Measurements from ENCODE around the gene OTULIN.

The OTULIN gene

DNA sequence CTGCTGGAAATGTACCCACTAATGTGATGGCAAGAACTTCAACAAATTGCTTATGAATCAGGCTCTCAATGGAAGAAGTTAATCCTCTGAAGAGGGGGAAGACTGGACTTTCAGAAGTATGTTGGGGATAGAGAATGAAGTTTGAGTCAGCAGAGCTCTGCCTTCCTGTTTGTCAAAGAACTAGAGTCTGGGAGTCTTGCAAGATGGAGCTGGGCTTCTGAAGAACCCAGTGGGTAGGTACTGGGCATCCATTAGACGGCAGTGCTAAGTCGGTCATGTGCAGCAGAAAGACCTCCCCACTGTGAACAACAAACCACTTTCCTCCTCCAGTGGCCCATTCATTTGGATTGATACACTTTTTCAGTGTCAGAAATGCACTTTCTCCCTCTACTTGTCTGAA is 34.6 kb downstream of the OTULIN start:
- no peak for DNase-seq

DNA sequence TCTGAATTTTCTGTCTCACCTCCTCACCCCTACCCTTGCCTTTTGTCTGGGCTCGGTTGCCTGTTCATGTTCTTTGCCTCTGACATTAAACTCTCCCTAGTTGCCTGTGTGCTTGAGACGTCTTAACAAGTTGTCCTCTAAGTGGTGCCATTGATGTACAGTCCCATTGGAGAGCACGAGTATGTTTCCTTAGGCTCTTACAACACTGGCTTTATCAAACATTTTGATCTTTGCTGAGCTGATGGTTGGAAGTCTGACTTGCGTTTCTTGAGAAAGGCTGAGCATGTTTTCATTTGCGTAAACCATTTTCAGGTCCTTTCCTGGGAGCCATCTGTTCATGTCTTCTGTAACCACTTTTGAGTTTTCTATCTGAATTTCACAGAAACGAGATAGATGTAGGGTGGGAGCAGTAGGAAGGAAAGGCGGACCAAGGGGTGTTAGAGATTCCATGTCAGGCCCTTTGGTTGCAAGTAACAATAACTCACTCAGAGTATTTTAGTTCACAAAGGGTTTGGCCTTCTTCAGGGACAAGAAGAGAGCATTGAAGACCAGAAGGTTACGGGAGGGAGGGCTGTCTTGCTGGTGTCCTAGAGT is 35.4 kb downstream of the OTULIN start:
- DNase-seq = no peak

DNA sequence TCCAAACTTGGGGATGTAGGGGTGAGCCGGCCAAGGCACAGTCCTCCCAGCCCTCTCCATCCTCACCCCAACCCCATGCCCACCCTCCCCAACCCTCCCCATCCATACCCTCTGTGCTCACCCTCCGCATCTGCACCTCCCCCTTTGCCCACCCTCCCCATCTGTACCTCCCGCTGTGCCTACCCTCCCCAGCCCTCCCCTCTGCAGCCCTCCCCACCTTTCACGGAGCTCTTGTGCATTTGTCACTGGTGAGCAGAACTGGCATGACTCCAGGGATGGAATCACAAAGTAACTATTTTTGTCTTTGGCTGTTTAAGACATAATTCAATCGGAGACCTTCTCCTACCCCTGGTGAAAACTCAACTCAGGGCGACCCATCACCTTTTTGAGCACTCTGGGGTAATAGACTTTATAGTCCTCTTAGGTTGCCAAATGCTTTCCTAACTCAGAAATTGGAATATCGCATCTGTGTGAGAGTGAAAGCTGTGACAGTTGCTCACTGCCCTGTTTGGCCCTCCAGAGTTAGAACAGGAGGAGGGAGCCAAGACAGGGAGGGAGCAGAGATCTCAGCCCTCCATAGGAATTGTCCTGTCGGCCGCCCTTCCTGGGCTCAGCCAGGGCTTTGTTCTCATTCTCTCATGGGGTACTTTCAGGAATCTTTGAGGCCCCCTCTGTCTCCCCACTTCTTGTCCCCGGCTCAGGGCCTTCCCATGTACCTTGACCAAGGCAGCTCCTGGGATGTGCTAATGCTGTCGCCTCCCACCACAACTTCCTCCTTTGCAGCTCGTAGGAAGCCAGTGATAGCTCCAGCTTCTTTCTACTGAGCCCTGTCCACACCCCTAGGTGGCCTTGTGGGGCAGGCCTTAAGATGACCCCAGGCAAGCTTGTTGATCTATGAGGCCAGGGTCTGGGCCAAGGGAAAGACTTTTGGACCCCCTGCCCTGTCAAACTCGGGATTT is 36.2 kb downstream of the OTULIN start:
- no peak for DNase-seq

DNA sequence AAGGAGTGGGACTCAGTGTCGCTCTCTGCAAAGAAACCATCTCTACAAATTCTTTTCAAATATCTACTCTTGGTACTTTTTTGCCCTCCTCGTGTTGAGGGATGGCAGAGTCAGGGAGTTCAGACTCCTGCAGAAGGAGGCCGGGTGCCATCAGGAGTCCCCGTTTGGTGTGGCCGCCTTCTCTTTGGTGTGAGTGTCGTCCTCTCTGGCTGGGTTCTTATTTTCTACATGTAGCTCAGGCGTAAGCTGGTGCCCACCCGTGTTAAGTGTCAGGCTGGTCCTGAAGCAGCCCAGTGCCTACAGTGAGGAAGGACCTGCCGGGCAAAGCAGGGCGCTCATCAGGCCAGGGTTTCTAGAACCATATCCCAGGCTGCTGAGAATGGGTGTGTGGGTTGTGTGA is 37.0 kb downstream of the OTULIN start:
- DNase-seq = no peak

DNA sequence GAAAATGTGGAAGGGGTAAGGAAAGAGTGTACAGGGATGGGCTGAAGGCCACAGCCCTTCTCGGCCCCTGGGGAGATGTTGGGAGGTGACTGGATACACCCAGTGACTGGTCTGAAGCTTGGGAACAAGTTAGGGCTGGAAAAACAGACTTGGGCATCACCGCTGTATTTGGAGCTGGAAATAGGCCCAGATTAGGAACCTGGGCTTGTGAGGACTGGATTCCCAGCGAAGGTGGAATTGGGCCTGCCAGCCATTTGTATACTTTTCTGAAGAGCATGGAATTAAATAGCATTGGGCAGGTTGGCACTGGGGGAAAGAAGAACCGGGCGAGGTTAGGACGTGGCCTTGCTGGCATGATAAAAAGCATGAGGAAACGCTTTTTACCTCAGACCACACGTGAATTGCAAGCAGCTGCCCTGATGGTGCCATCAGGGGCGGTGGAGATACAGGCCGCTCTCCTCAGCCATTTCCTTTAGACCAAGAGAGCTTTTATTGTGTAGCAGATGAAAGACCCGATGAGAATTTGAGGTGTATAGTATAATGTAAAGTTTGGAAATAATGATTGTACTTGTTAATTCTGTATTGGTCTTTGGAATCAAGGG is 37.8 kb downstream of the OTULIN start:
- DNase-seq = no peak

DNA sequence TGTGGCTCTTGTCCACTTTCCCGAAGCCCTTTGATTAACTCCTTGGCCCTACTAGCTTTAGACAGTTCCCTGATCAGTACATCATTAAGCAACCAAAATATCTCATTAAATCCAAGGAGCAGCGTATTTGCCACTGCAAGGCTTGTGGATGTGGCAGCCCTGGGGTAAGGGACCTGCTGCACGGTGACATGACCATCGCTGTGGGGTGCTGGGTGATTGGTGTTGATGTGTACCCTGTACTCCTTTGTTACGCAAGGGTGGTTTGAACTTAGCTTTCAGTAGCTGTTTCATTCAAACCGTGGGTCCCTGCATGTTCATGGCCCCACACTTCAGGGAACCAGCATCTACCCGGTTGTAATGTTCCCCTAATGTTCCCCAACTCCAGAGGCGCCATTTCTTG is 41.0 kb downstream of the OTULIN start:
- DNase-seq = no peak

DNA sequence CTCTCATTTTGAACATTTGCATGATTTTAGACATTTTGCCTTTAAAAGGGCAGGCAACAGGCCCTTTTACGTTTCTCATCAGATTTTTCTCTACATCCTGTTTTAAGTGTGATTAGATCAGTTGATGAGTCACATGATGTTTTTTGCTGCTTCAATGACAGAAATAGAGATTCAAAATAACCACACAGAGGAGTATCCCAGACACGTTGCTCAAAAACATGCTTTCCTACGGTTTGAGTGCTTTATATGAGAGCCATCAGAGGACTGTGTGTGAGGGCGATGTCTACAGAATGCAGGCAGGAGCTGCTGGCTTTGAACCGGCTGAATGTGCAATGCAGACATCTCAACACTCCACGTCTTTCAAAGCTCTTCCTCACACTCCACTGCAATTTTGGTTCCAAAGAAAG is 42.1 kb downstream of the OTULIN start:
- DNase-seq = no peak

DNA sequence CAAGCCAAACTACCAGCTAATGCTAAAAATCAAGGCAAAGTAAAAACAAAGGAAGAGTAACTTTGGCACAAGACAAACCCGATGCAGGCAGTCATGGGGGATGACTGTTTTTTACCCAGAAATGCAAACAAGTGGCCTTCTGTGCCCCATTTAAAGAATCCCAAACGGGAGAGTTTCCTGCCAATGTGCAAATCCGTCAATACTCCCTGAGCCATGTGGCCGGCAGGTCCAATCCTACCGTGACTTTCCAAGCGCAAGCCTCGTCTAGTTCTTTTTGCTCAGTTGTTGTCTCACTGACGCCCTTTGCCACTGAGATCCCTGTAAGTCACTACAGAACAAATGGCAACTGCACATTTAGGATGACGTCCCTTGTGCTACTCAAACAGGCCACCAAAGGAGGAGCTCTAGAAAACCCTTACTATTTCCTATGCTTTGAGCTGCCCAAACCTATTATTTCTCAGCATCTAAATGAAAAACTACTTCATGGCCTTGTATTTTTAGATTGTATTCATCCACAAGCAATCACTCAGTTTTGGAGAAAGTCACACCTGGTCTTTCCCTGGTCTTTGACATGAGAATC is 43.4 kb downstream of the OTULIN start:
- no peak for DNase-seq

DNA sequence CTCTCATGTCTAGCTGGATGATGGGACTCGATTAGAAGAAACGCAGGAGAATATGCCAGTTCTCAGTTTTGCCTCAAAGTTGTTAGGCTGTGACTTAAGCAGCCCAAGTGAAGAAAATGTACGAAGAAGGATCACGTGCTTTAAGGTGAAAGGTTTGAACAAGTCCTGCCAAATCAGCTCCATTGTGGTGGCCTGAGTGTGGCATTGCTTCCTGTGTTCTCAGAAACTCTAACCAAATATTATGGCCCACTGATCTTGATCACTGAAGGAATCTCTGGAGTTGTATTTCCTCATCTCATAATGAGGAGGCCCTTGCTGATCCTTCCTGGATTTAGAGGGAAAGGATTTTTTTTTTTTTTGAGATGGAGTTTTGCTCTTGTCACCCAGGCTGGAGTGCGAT is 44.0 kb downstream of the OTULIN start:
- DNase-seq = no peak

DNA sequence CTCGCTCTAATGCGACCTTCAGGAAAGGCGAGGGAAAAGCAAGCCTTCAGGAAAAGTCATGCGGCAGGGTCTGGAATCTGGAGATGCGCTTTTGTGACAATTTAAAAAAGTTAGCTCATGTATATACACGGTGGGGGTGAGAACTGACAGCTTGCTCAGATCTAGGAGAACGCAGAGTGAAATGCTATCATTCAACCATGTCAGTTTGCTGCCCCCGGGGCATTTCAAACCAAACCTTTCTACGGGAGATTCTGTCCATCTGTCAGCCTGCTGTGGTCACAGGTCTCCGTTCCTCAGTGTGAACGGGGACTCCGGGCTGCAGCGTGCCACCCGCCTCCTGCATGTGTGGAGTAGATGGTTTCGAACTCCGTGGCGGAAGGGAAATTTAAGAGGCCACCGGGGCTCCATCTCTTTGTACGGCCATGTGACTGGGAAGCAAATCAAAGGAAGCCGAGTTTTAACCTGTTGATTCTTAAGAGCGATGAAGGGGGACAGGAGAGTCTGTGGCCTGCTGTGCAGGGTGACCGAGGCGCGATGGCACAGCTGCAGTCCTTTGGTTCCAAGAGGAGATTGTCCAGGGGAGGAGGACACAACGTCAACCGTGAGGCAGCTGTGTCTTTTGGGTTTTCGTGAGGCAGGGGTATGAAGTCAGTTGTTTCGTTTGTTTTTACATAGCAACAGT is 45.9 kb downstream of the OTULIN start:
- DNase-seq = no peak

DNA sequence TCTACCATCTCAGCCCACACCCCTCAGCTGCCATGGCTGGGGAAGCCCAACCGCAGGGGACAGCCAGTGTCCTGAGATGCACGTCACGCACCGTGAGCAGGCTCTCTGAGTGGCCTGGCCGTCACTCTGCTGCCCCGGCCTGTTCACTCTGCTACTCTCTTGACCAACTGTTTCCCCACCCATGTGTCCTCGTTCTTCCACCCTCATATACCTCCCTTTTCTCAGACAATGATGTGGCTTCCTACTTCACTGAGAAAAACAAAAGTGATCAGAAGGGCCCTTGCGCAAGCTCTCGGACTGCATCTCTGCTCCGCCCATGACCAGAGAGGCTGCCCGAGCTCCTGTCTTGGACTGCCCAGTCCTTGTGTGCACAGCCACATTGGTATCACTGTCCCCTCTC is 47.6 kb downstream of the OTULIN start:
- DNase-seq = no peak

DNA sequence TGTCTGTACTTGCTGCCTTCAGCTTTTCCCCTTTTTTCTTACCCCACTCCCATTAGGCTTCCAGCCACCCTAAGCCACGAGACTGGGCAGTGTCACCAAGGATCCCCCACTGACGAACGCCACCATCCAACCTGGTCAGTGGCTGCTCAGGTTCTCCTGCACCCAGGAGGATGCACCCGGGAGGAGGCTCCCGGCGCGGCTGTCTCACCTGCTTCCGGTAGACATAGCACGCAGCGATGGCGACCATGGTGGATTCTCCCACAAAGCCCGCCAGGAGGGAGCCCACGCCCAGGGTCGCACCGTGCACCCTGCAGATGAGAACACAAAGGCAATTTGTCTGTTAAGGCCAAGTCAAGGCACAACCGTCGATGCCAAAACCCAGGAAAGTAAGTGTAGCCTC is 48.1 kb downstream of the OTULIN start:
- no peak for DNase-seq

DNA sequence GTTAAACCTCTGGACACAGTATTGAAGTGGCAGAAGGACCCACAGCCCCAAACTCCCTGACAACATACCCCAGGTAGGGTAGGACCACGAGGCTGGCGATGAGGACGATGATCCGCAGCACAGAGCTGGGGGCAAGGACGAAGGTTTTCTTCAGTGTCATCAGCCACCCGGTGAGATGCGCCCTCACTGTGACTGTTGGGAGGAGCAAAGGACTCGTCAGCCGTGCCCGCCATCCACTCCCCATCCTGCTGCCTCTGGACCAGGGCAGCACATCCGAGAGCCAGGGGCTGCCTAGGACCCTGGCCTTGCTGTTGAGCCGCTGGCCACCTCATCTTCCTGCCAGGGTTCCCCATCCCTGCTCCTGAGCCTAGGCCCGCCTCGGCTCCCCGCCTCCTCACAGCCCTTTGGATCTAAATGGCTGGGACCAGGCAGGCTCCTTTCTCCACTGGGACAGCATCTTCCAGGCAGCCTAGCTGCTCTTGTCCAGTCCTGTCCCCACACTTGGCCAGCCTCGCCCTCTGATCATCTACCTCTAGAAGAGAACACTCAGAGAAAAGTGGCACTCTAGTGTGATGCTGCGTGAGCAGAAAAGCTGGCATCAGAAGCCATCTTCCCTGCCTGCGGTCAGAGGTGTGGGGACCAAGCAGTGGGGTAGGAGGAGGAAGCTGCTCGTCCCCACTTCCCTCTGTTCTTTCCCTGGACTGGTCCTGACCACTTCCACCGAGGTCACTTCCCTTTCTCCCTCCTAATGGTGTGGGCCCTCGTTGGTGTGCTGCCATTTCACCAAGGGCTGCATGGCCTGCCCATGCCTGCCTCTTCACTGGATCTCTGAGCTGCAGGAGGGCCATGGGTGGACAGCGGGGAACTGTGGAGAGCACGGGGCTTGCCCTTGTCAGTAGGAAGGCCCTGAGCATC is 49.2 kb downstream of the OTULIN start:
- no peak for DNase-seq

DNA sequence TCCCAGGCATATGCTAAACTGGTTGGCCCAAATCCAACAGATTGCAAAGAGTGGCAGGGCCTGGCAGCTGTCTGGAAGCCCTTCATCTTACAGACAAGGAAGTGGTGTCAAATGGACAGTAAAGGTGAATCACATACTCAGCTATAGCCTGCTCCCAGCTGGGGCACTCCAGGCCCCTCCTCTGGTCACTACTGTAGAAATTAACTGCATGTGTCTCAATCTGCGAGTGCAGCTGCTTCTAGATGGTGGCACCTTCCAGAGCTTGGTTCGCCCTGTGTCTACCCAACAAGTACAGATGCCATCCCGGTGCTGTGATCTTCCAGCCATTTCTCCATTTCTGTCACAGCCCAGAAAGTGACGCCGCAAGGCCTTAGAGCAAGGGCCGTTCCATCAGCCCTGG is 50.2 kb downstream of the OTULIN start:
- DNase-seq = no peak

DNA sequence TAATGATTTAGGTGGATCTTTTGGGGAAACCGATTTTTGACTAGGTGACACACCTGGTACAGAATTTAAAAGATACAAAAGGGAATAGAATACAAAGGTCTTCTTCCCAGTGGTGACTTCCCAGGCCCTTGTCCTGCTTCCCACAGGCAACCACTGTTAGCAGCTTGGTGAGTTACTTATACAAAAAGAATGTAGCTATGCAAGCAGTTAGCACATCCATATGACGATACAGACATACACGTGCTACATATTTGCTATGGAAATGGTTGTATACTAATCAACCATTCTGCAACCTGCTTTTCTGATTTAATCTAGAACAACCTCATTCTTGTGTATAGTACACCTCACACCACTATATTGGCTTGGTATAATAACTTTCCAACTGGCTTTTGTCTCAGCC is 51.0 kb downstream of the OTULIN start:
- DNase-seq = no peak

DNA sequence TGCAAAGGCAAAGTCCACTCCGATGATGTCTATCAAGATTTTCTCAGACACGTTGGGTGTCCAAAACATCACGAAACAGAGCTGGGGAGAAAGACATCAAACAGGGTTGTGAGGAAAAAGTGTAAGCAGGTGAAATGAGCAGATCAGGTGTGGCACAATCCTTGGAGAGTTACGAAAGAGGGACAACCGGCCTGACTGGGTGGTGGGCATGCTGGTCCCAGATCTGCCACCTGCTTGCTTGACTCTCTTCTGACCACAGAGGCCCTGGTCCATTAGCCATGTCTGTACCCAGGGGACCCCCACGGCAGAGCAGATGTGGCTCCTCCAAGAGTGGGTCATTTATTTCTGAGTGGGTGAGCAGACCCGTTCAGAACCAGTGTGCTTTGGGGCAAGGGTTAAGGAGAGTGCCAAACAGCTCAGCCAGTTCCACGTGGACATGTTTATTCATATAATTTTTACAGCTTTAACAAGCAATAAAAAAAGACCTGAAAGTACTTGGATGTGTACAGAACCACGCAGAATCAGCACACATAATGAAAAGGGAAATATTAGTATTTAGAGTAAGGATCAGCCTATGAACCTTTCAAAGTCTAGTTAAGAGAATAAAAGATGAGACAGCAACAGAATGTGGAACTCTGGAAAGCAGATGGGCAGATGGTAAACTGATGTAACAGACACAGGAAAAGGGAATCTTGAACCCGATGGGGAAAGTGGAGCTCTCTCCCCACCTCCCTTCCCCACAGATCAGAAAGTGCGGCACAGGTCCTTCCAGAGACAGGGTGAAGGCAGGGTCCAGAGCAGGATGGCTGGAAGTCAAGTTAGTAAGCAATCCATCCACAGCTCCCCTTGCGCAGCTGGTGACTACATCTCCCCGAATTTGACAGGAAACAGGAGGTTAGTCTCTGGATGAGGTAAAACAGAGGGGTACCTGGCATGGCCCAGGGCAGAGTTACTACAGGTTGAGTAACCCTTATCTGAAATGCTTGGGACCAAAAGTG is 52.5 kb downstream of the OTULIN start:
- DNase-seq = no peak

DNA sequence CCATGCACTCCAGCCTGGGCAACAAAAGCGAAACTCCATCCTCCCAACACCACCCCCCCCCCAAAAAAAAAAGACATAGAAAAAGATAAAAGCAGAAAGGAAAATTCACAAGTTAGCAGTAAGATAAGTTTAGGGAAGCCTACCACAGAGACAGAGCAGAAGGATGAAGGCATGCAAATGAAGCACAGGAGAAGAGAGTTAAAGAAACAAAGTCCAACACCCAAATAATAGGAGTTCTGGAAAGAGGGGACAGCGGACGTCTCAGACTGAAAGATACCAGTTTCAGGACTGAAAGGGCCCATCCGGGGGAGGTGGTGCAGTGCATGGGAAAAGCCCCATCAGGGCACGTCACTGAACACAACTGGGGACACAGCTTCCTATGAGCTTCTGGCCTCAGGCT is 54.3 kb downstream of the OTULIN start:
- DNase-seq = no peak

DNA sequence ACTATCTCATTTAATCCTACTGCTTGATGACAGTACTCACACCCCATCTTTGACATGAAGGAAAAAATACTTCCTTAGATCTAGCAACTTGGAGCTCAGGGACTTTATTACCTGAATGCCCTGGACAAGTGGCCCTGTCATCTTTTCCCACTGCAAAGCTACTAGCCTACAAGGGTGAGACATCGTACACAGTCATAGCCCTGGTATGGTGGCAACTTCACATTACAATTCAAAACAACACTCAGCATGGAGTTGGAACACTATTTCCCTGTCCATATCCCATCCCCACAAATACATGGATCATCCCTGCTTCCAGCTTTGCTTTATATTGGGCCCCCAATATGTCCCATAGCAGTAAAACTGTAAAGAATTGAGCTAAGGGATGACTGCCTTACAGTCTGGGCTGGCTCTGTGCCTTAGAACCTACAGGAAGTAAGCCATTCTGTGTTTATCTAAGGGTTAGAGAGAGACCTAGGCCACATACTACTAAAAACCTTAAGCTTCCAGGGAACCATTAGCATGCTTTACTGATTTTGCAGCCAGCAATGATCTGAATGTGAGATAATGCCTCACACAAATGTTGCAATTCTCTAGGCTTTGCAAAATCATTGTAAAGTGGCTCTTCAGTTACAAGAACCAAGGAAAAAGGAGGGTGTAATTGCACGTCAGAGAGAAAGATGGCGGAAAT is 55.9 kb downstream of the OTULIN start:
- DNase-seq = no peak

DNA sequence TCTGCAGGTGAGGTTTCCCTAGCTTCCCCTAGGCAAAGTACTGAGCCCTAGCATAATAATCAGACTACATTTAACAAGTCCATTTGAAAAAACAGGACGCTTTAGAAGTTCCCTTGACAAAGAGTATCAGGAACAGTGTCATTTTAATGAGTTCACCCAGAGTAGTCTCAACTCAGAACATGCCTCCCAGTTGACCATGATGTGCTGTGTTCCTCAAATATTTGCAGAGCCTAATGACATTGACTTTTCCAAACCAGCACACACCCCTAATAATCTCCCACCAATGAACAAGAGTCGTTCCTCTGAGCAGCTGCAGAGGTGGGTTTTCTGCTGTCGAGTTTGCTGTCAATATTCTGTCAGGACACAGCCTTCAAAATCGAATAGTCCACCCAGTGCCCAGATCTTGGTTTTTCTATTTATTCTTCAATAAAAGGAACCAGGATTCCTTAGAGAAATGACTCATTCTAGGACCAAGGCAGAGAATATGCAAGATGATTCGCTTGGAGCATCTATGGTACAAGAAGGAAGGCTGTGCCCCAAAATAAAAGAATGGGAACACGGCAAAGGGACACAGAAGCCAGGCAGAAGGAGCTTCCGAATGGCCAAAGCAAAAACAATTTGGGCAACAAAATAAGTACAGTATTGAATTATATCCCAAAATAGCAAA is 57.6 kb downstream of the OTULIN start:
- DNase-seq = no peak

DNA sequence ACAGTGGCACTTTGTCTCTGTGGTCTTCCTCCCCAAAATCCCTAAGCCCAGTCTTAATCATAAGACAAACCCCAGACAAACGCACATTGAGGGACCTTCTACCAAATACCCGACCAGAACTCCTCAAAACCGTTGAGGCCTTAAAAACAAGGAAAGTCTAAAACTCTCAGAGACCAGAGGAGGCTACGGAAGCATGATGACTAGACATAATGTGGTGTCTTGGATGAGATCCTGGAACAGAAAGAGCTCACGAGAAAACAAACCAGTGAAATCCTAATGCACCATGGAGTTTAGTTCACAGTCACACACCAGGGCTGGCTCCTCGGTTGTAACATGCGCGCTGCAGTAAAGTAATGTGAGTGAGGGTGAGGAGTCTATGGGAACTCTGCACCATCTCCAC is 58.4 kb downstream of the OTULIN start:
- no peak for DNase-seq

Measured in NCI-H446 treated with DMSO at 0.1 percent for 48 hours (cell line).